Stimulated activated CD4-positive, alpha-beta T cell treated with anti-CD3 and anti-CD28 coated beads, Interleukin-4, amount 100 ng/mL, for 1 hour (primary cell): ENCODE measurements around the gene SLC25A44.
A peak's percentile ranks its signal among the peaks of the same experiment; 100 is the strongest.

Source experiments
- DNase-seq: peaks from one replicate; pipeline ENCODE4 v3.0.0-alpha.2; 2020

Gene SLC25A44

GRCh38 chr1:156244126-156244525 lies 50.2 kb downstream of the SLC25A44 start:
- DNase-seq: no peak

GRCh38 chr1:156244712-156245111 lies 50.8 kb downstream of the SLC25A44 start:
- no peak for DNase-seq

GRCh38 chr1:156245451-156246232 lies 51.7 kb downstream of the SLC25A44 start:
- peak; percentile 41 for DNase-seq

- no peak for DNase-seq
Observed at GRCh38 chr1:156246241-156246780, 52.4 kb downstream of the SLC25A44 start.

GRCh38 chr1:156246781-156247459 lies 53.0 kb downstream of the SLC25A44 start:
- DNase-seq: no peak

GRCh38 chr1:156247460-156248322 lies 53.8 kb downstream of the SLC25A44 start, which contains the start of gene PAQR6:
TSS of gene PAQR6 (minus strand) at chr1:156248056. CDS start at chr1:156246731, 1,325 bp downstream.
- DNase-seq: no peak

GRCh38 chr1:156248323-156248683 lies 54.4 kb downstream of the SLC25A44 start:
- no peak for DNase-seq

GRCh38 chr1:156249593-156249992 lies 55.7 kb downstream of the SLC25A44 start:
- DNase-seq: no peak

- DNase-seq: no peak
Observed at GRCh38 chr1:156251527-156251926, 57.6 kb downstream of the SLC25A44 start.

- DNase-seq: no peak
Observed at GRCh38 chr1:156253634-156254033, 59.7 kb downstream of the SLC25A44 start.

GRCh38 chr1:156257711-156258110 lies 63.8 kb downstream of the SLC25A44 start:
- no peak for DNase-seq

GRCh38 chr1:156258859-156259258 lies 65.0 kb downstream of the SLC25A44 start:
- DNase-seq: no peak

GRCh38 chr1:156259805-156260204 lies 65.9 kb downstream of the SLC25A44 start:
- DNase-seq: no peak

- DNase-seq: no peak
Observed at GRCh38 chr1:156260896-156261295, 67.0 kb downstream of the SLC25A44 start.
